HepG2 (cell line): ENCODE measurements around the gene DNASE1L2. TPM values are rescaled to one million over a fixed set of nuclear protein-coding genes. Genes with fewer than 3 reads are reported as not detected.

ENCODE experiments used
- FOXO1 ChIP-seq: sonication (generic); formaldehyde crosslinking; IDR thresholded peaks from 2 replicates; pipeline ENCODE4 v1.4.0; 2020; ENCODE audit warnings: missing genetic modification reagents
- HOXA9 ChIP-seq: sonication (generic); formaldehyde crosslinking; IDR thresholded peaks from 2 replicates; pipeline ENCODE4 v1.8.1; 2022; ENCODE audit warnings: missing genetic modification reagents, mild to moderate bottlenecking, moderate library complexity, borderline replicate concordance
- KDM5B ChIP-seq: sonication (generic); formaldehyde crosslinking; IDR thresholded peaks from 2 replicates; pipeline ENCODE4 v1.4.0; 2020; ENCODE audit warnings: missing genetic modification reagents, mild to moderate bottlenecking, borderline replicate concordance
- NR2F2 ChIP-seq: IDR thresholded peaks from 2 replicates; pipeline ENCODE4 v1.6.1; 2012; ENCODE audit warnings: low read depth, inconsistent platforms, borderline replicate concordance
- SAP130 ChIP-seq: IDR thresholded peaks from 2 replicates; pipeline ENCODE4 v1.6.1; 2016; ENCODE audit warnings: low read depth
- SETDB1 ChIP-seq: sonication (generic); formaldehyde crosslinking; IDR thresholded peaks from 2 replicates; pipeline ENCODE4 v1.5.1; 2020; ENCODE audit warnings: missing genetic modification reagents, mild to moderate bottlenecking, borderline replicate concordance
- SP1 ChIP-seq, 2 experiments: fragments of 450-650 bp in 1 of 2; sonication (generic) in 1 of 2; formaldehyde crosslinking in 1 of 2; IDR thresholded peaks; 2 replicates each; pipeline versions ENCODE4 v1.4.0 to v1.6.1; 2016 to 2020; ENCODE audit warnings: missing genetic modification reagents in 1 of 2
- TBP ChIP-seq: sonication (generic); formaldehyde crosslinking; IDR thresholded peaks from 2 replicates; pipeline ENCODE4 v1.5.0; 2020; ENCODE audit warnings: missing genetic modification reagents
- TOE1 ChIP-seq: sonication (generic); formaldehyde crosslinking; IDR thresholded peaks from 2 replicates; pipeline ENCODE4 v1.4.0; 2020; ENCODE audit warnings: mild to moderate bottlenecking, missing genetic modification reagents
- YY1 ChIP-seq: IDR thresholded peaks from 2 replicates; pipeline ENCODE4 v1.6.1; 2011; ENCODE audit warnings: low read length, low read depth, moderate library complexity, mild to moderate bottlenecking; ENCODE audit not compliant: insufficient read depth, insufficient replicate concordance
- ZGPAT ChIP-seq: IDR thresholded peaks from 2 replicates; pipeline ENCODE4 v1.6.1; 2016; ENCODE audit warnings: mild to moderate bottlenecking
- polyA plus RNA-seq, 8 experiments: library from polyadenylated mRNA; depleted of rRNA in 3 of 8; stranded (reverse) in 7 of 8; unstranded in 1 of 8; fragments of >200 nt; fragmentation: Illumina TruSeq in 4 of 8; extraction: Trizol in 4 of 8; gene quantifications; 2 replicates each; pipeline versions ENCODE4 v1.2.1 to v1.2.3, GENCODE V29; 2011 to 2016; ENCODE audit warnings: low read depth in 4 of 8, missing spikeins in 1 of 8, mixed read lengths in 1 of 8; ENCODE audit not compliant: insufficient read depth in 1 of 8
- total RNA-seq, 5 experiments: library from RNA; depleted of rRNA; stranded (reverse); fragments of >200 nt; fragmentation: Illumina TruSeq; extraction: Trizol; gene quantifications; 2 replicates each; pipeline ENCODE4 v1.2.3, GENCODE V29; 2016; ENCODE audit warnings: low read depth in 1 of 5
- TF ChIP-seq, protein P1 (sequence below): sonication (generic); formaldehyde crosslinking; IDR thresholded peaks from 2 replicates; pipeline ENCODE4 v1.4.0; 2020; ENCODE audit warnings: missing genetic modification reagents, borderline replicate concordance

Gene DNASE1L2
- total and polyA plus RNA-seq, 2 of the 13 experiments (the other 11 are each of a cell fraction or from before 2014, with no cell fraction given): 0.44 to 0.50 TPM

DNA sequence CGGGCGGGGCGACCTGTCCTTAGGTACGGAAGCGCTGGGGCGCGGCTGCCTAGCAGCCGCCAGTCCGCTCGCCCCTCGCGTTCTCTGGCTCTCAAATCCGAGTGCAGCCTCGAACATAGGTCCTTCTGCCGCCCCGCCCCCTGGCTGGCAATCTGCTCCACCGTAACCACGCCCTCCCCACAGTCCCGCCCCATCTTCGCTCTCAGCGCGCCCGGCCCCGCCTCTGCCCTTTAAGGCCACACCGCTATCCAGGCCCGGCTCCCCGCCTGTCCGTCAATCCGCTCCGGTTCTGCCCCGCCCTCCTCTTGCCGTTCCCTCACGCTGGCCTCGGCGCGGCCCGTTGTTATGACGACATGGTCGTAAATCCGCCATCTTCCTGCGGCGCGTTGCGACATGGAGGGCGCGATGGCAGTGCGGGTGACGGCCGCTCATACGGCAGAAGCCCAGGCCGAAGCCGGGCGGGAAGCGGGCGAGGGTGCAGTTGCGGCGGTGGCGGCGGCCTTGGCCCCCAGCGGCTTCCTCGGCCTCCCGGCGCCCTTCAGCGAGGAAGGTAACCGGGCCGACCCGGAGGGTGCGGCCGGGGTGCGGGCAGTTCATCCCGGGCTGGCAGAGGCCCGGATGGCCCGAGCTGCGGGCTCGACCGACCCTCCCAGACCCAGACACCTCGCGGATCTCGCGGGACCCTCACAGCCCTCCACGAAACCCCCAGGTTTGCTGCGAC lies 12.9 kb upstream of the DNASE1L2 start, which contains the start of gene E4F1 (continued):
- TF ChIP-seq, protein P1, sequence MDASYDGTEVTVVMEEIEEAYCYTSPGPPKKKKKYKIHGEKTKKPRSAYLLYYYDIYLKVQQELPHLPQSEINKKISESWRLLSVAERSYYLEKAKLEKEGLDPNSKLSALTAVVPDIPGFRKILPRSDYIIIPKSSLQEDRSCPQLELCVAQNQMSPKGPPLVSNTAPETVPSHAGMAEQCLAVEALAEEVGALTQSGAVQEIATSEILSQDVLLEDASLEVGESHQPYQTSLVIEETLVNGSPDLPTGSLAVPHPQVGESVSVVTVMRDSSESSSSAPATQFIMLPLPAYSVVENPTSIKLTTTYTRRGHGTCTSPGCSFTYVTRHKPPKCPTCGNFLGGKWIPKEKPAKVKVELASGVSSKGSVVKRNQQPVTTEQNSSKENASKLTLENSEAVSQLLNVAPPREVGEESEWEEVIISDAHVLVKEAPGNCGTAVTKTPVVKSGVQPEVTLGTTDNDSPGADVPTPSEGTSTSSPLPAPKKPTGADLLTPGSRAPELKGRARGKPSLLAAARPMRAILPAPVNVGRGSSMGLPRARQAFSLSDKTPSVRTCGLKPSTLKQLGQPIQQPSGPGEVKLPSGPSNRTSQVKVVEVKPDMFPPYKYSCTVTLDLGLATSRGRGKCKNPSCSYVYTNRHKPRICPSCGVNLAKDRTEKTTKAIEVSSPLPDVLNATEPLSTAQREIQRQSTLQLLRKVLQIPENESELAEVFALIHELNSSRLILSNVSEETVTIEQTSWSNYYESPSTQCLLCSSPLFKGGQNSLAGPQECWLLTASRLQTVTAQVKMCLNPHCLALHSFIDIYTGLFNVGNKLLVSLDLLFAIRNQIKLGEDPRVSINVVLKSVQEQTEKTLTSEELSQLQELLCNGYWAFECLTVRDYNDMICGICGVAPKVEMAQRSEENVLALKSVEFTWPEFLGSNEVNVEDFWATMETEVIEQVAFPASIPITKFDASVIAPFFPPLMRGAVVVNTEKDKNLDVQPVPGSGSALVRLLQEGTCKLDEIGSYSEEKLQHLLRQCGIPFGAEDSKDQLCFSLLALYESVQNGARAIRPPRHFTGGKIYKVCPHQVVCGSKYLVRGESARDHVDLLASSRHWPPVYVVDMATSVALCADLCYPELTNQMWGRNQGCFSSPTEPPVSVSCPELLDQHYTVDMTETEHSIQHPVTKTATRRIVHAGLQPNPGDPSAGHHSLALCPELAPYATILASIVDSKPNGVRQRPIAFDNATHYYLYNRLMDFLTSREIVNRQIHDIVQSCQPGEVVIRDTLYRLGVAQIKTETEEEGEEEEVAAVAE (CRISPR knock-in tag): no peak; the same call in 1 of the 2 replicates
- TF ChIP-seq FOXO1 (CRISPR knock-in tag) (peak; percentile 72), HOXA9 (peak; percentile 85; the same call in 1 of the 2 replicates), TBP (no peak), SP1 (IDR thresholded peaks at IDR 0.05) (no peak), SP1 (CRISPR knock-in tag; IDR thresholded peaks at IDR 0.05) (peak; percentile 56; the same call in 1 of the 2 replicates), SETDB1 (CRISPR knock-in tag) (no peak), KDM5B (CRISPR knock-in tag) (peak; percentile 91; the same call in 1 of the 2 replicates), ZGPAT (CRISPR knock-in tag) (peak; percentile 86; the same call in 1 of the 2 replicates), SAP130 (CRISPR knock-in tag) (peak; percentile 98), YY1 (peak; percentile 93), TOE1 (CRISPR knock-in tag) (no peak), NR2F2 (peak; percentile 36; the same call in 1 of the 2 replicates)
